K562 (cell line): ENCODE results near the gene CIB1. TPM values are rescaled to one million over a fixed set of nuclear protein-coding genes. Genes with fewer than 3 reads are reported as not detected.

Experiments used
- ATAC-seq: fragments of 200-7000 bp; cut with Tn5 transposase; 3 replicates; pipeline ENCODE4 v1.9.1; 2020; ENCODE audit warnings: moderate library complexity
- BruUV-seq: library from RNA; stranded (reverse); fragments of 400-500 nt; replicated peaks from 2 replicates; lab custom pipeline; 2021; lab: Mats Ljungman, UMichigan
- CTCF ChIA-PET: fragments of 300-600 bp; formaldehyde crosslinking; extraction: SDS; loops from one replicate; lab custom pipeline; 2021; ENCODE audit warnings: low intra/inter-chr PET ratio; lab: Yijun Ruan, JAX
- POLR2A ChIA-PET: fragments of 300-600, 350-650 bp; sonication (Branson Sonifier 250); formaldehyde crosslinking; extraction: SDS; loops from one replicate; lab custom pipeline; 2021; ENCODE audit warnings: antibody characterized with exemption, inconsistent platforms; lab: Yijun Ruan, JAX
- DNase-seq, 4 experiments: peaks; one replicate each; pipeline versions ENCODE4 v3.0.0 to v3.0.0-alpha.2; 2011 to 2018; ENCODE audit warnings: low spot score in 3 of 4, mixed read lengths in 3 of 4; ENCODE audit errors: extremely low read depth in 1 of 4
- FAIRE-seq: peaks from 2 replicates; lab custom pipeline; 2011; peaks lifted over from hg19 to GRCh38; lab: Jason Lieb, UNC
- H2AFZ ChIP-seq: 2 replicates; pipeline ENCODE4 v1.6.0; 2011; ENCODE audit warnings: low read depth, low read length, control low read depth, inconsistent platforms
- H3K27ac ChIP-seq: fragments of 200-600 bp; 3 replicates; pipeline ENCODE4 v1.8.0; 2011; ENCODE audit warnings: low read depth, mild to moderate bottlenecking, control low read depth, inconsistent platforms, low read length, moderate library complexity, mixed read lengths; ENCODE audit errors: extremely low read depth
- H3K27me3 ChIP-seq, 2 experiments: fragments of 300-600 bp in 1 of 2; 2 replicates in 1 of 2; 3 replicates in 1 of 2; pipeline versions ENCODE4 v1.6.0 to v1.8.0; 2011; ENCODE audit warnings: inconsistent platforms in 2 of 2, low read length in 2 of 2, mild to moderate bottlenecking in 1 of 2, mixed read lengths in 1 of 2, moderate library complexity in 1 of 2; ENCODE audit not compliant: control insufficient read depth in 2 of 2, insufficient read depth in 2 of 2
- H3K36me3 ChIP-seq: fragments of 300-600 bp; 3 replicates; pipeline ENCODE4 v1.8.0; 2011; ENCODE audit warnings: mild to moderate bottlenecking, low read length, inconsistent platforms; ENCODE audit not compliant: control insufficient read depth, insufficient read depth
- H3K4me1 ChIP-seq, 2 experiments: fragments of 200-600 bp in 1 of 2; replicated peaks in 1 of 2; 2 replicates in 1 of 2; 3 replicates in 1 of 2; pipeline versions ENCODE4 v1.5.1 to v1.8.0; 2011; ENCODE audit warnings: inconsistent platforms in 2 of 2, low read length in 2 of 2, mild to moderate bottlenecking in 1 of 2, mixed read lengths in 1 of 2, moderate library complexity in 1 of 2; ENCODE audit not compliant: control insufficient read depth in 2 of 2, insufficient read depth in 2 of 2
- H3K4me2 ChIP-seq: 2 replicates; pipeline ENCODE4 v1.6.1; 2011; ENCODE audit warnings: low read length, control low read depth, inconsistent platforms, mixed read lengths; ENCODE audit not compliant: insufficient read depth
- H3K4me3 ChIP-seq: fragments of 200-600 bp; sonication (generic), shearing (Covaris generic); 2 replicates; pipeline ENCODE4 v1.5.1; 2016; ENCODE audit warnings: control low read depth, inconsistent platforms
- H3K79me2 ChIP-seq: fragments of 200-600 bp; 3 replicates; pipeline ENCODE4 v1.8.0; 2011; ENCODE audit warnings: low read length, inconsistent platforms; ENCODE audit not compliant: control insufficient read depth, insufficient read depth
- H3K9ac ChIP-seq, 2 experiments: 2 replicates each; pipeline versions ENCODE4 v1.6.0 to v1.6.1; 2011; ENCODE audit warnings: low read depth in 2 of 2, low read length in 2 of 2, control low read depth in 1 of 2, inconsistent platforms in 1 of 2, mild to moderate bottlenecking in 1 of 2, mixed read lengths in 1 of 2; ENCODE audit not compliant: insufficient read depth in 1 of 2
- H3K9me1 ChIP-seq: one replicate; pipeline ENCODE4 v1.6.0; 2011; ENCODE audit warnings: inconsistent platforms, mild to moderate bottlenecking, low read length, moderate library complexity; ENCODE audit not compliant: control insufficient read depth, insufficient read depth
- H3K9me3 ChIP-seq: replicated peaks from 2 replicates; pipeline ENCODE4 v1.5.1; 2011; ENCODE audit warnings: low read depth, low read length, inconsistent platforms; ENCODE audit not compliant: control insufficient read depth, insufficient read depth
- H4K20me1 ChIP-seq: replicated peaks from 2 replicates; pipeline ENCODE4 v1.6.1; 2011; ENCODE audit warnings: low read length, inconsistent platforms, mixed read lengths; ENCODE audit not compliant: control insufficient read depth, insufficient read depth
- ARID1B ChIP-seq: fragments of 450-650 bp; IDR thresholded peaks from 2 replicates; pipeline ENCODE4 v1.6.1; 2016; ENCODE audit warnings: antibody characterized with exemption, mild to moderate bottlenecking, inconsistent platforms
- ARID4B ChIP-seq: sonication (generic); formaldehyde crosslinking; IDR thresholded peaks from 2 replicates; pipeline ENCODE4 v1.8.0; 2022; ENCODE audit warnings: mild to moderate bottlenecking, missing genetic modification reagents
- BMI1 ChIP-seq: fragments of 150-350 bp; IDR thresholded peaks from 2 replicates; pipeline ENCODE4 v1.6.1; 2014; ENCODE audit warnings: low read length
- CBX8 ChIP-seq: fragments of 200-600 bp; sonication (generic); IDR thresholded peaks from 2 replicates; pipeline ENCODE4 v1.6.1; 2012; ENCODE audit warnings: borderline replicate concordance, mixed run types, low read depth, mild to moderate bottlenecking, moderate library complexity, mixed read lengths, low read length, control low read depth, inconsistent platforms; ENCODE audit not compliant: poor library complexity, severe bottlenecking; ENCODE audit errors: extremely low read depth
- CHD4 ChIP-seq: fragments of 200-600 bp; sonication (generic); IDR thresholded peaks from 3 replicates; pipeline ENCODE4 v1.6.1; 2012; ENCODE audit warnings: low read depth, mild to moderate bottlenecking, mixed read lengths, low read length, inconsistent platforms; ENCODE audit not compliant: insufficient read depth, insufficient replicate concordance, poor library complexity, severe bottlenecking
- EZH2 ChIP-seq: IDR thresholded peaks from 2 replicates; pipeline ENCODE4 v1.6.1; 2012; ENCODE audit warnings: low read depth, mild to moderate bottlenecking, inconsistent platforms, low read length, borderline replicate concordance
- JUNB ChIP-seq: fragments of 450-650 bp; formaldehyde crosslinking; conservative IDR thresholded peaks from 2 replicates; pipeline ENCODE4 v1.4.0; 2020; ENCODE audit warnings: mild to moderate bottlenecking
- MBD2 ChIP-seq: sonication (generic); IDR thresholded peaks from 2 replicates; pipeline ENCODE4 v1.6.1; 2016; ENCODE audit warnings: low read depth, borderline replicate concordance
- PYGO2 ChIP-seq: fragments of 450-650 bp; IDR thresholded peaks from 2 replicates; pipeline ENCODE4 v1.6.1; 2016; ENCODE audit warnings: mild to moderate bottlenecking, missing genetic modification characterization, moderate library complexity, missing compliant biosample characterization
- RAD51 ChIP-seq: fragments of 450-650 bp; IDR thresholded peaks from 2 replicates; pipeline ENCODE4 v1.7.1; 2016; ENCODE audit warnings: low read depth, mild to moderate bottlenecking, borderline replicate concordance
- TCF7 ChIP-seq: sonication (generic); IDR thresholded peaks from 2 replicates; pipeline ENCODE4 v1.6.1; 2016; ENCODE audit warnings: antibody characterized with exemption, borderline replicate concordance
- TEAD4 ChIP-seq, 2 experiments: sonication (generic) in 1 of 2; formaldehyde crosslinking in 1 of 2; IDR thresholded peaks; 2 replicates each; pipeline versions ENCODE4 v1.6.1 to v1.8.0; 2012 to 2022; ENCODE audit warnings: borderline replicate concordance in 1 of 2, inconsistent platforms in 1 of 2, low read length in 1 of 2, mild to moderate bottlenecking in 1 of 2, missing genetic modification reagents in 1 of 2
- ZBTB17 ChIP-seq: fragments of 450-650 bp; formaldehyde crosslinking; IDR thresholded peaks from 2 replicates; pipeline ENCODE4 v1.4.0; 2020; ENCODE audit warnings: mild to moderate bottlenecking
- ZNF232 ChIP-seq: sonication (generic); formaldehyde crosslinking; IDR thresholded peaks from 2 replicates; pipeline ENCODE4 v1.8.0; 2022; ENCODE audit warnings: mild to moderate bottlenecking, missing genetic modification reagents
- ZNF316 ChIP-seq: fragments of 450-650 bp; IDR thresholded peaks from 2 replicates; pipeline ENCODE4 v1.6.1; 2016
- ZNF707 ChIP-seq: fragments of 250-450 bp; sonication (Bioruptor Pico); conservative IDR thresholded peaks from 2 replicates; pipeline ENCODE4 v1.8.0; 2022; ENCODE audit warnings: inconsistent platforms, mild to moderate bottlenecking, moderate library complexity
- WGBS: fragments of 100-300 bp; shearing (Covaris generic); methylation state at CpG from one replicate; pipeline ENCODE4 v1.1.6; 2016; ENCODE audit warnings: low coverage, mixed read lengths; ENCODE audit not compliant: insufficient coverage; ENCODE audit errors: missing lambda C conversion rate; 5-methylcytosine and 5-hydroxymethylcytosine counted together
- in situ Hi-C: fragments of 300-500 bp; cut with MboI; formaldehyde crosslinking; loops from 4 replicates; pipeline ENCODE4 v1.15.0; 2018; ENCODE audit warnings: inconsistent platforms, mixed read lengths
- intact Hi-C: fragments of 100-400 bp; cut with micrococcal nuclease; formaldehyde crosslinking; loops from 2 replicates; pipeline ENCODE4 v1.14.2; 2022
- polyA plus RNA-seq, 8 experiments: library from polyadenylated mRNA; depleted of rRNA in 4 of 8; stranded (reverse) in 5 of 8; unstranded in 3 of 8; fragments of >200 nt; fragmentation: Nextera tagmentation in 2 of 8; fragmentation: Illumina TruSeq in 1 of 8; extraction: Ambion mirVana in 2 of 8; extraction: Trizol in 1 of 8; gene quantifications; 2 replicates each; pipeline versions ENCODE4 v1.2.1 to v1.2.3, GENCODE V29; 2011 to 2014; ENCODE audit warnings: inconsistent platforms in 1 of 8, missing spikeins in 1 of 8
- total RNA-seq, 7 experiments: library from RNA; depleted of rRNA in 6 of 7; stranded (reverse); fragments of >200 nt in 6 of 7; fragmentation: Illumina TruSeq in 2 of 7; extraction: Trizol in 2 of 7; gene quantifications; 2 replicates each; pipeline versions ENCODE4 v1.2.1 to v1.2.3, GENCODE V29; 2011 to 2021; ENCODE audit warnings: low replicate concordance in 1 of 7

CIB1 gene
- total and polyA plus RNA-seq, 9 of the 15 experiments (the other 6 are each of a cell fraction or from before 2014, with no cell fraction given): 14.9 to 136 (median 64.5) TPM

DNA sequence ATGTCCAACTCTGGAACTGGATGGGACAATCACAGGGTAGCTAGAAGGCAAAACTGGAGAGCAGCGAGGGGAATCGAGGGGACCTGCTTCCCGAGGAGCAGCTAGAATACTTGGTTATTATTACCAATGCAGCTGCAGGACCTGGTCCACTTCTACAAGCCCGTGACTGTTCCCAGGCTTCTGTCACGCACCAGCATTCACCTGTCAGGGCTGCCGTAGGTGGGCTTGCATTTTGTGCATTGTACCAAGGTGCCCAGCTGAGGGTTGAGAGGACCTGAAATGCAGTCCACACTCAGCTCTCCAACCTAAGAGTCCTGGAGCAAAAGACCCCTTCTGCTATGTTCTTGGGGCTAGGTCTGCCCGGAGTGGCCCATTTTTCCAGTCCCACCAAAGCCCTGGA lies 30.3 kb downstream of the CIB1 start:
- peaks cover 21 to 27% of the 10 kb centered on the region in 2 experiments; a peak in 4 of 5 replicates for H3K4me1 ChIP-seq
- H3K9ac ChIP-seq: no peak overlapping the region; a peak in 1 of 4 replicates
- ATAC-seq (no peak), FAIRE-seq (no peak), DNase-seq (no peak)
- peaks cover 82% of the 10 kb centered on the region for H3K79me2 ChIP-seq
- no peak overlapping the region for H3K4me3 ChIP-seq
- H2AFZ ChIP-seq: no peak overlapping the region
- POLR2A ChIA-PET: interaction anchor here (0.7 to 1.2 kb wide), 2 partner anchors 11 to 18 kb away, joined by 3 to 4 read pairs; no protein-coding TSS in a partner anchor
- peaks cover 56% of the 10 kb centered on the region; the same call in 2 of the 3 replicates for H3K36me3 ChIP-seq
- no peak overlapping the region for H3K27ac ChIP-seq
- WGBS: 97% methylated on average over 7 of the region's 7 CpGs
- no peaks in the 10 kb centered on the region for H3K9me3 ChIP-seq
- TF ChIP-seq ARID4B (CRISPR knock-in tag) (no peak), TEAD4 (IDR thresholded peaks at IDR 0.05; ENCODE audit: low read length) (no peak), TEAD4 (CRISPR knock-in tag; IDR thresholded peaks at IDR 0.05; ENCODE audit: borderline replicate concordance) (no peak), PYGO2 (tag) (no peak), BMI1 (no peak), TCF7 (no peak), ZBTB17 (CRISPR knock-in tag) (no peak), ZNF316 (no peak), ZNF707 (CRISPR knock-in tag) (no peak), JUNB (CRISPR knock-in tag) (no peak), ZNF232 (no peak), ARID1B (no peak), EZH2 (no peak), CHD4 (no peak), MBD2 (no peak), CBX8 (no peak), RAD51 (no peak)
- CTCF ChIA-PET: no interaction called here
- H3K27me3 ChIP-seq: no peaks in the 10 kb centered on the region
- in situ Hi-C loops (no loop called here), intact Hi-C loops (no loop called here)
- no peak overlapping the region for H3K4me2 ChIP-seq
- 0 out of 2 replicates have a peak, but pooled peaks cover 12% of the 10 kb centered on the region for H4K20me1 ChIP-seq
- H3K9me1 ChIP-seq: no peaks in the 10 kb centered on the region
- BruUV-seq: no TSS peak
